Measurements from ENCODE around the gene F3. TPM values are rescaled to one million over a fixed set of nuclear protein-coding genes. Genes with fewer than 3 reads are reported as not detected.
A peak's percentile ranks its signal among the peaks of the same experiment; 100 is the strongest.

F3 gene
- polyA plus RNA-seq (2011; rRNA removed) = 52.6 and 95.2 TPM in 2 replicates
- 51.5 and 72.5 TPM in 2 replicates for polyA minus RNA-seq (2011; rRNA and poly(A)+ RNA removed)

DNA sequence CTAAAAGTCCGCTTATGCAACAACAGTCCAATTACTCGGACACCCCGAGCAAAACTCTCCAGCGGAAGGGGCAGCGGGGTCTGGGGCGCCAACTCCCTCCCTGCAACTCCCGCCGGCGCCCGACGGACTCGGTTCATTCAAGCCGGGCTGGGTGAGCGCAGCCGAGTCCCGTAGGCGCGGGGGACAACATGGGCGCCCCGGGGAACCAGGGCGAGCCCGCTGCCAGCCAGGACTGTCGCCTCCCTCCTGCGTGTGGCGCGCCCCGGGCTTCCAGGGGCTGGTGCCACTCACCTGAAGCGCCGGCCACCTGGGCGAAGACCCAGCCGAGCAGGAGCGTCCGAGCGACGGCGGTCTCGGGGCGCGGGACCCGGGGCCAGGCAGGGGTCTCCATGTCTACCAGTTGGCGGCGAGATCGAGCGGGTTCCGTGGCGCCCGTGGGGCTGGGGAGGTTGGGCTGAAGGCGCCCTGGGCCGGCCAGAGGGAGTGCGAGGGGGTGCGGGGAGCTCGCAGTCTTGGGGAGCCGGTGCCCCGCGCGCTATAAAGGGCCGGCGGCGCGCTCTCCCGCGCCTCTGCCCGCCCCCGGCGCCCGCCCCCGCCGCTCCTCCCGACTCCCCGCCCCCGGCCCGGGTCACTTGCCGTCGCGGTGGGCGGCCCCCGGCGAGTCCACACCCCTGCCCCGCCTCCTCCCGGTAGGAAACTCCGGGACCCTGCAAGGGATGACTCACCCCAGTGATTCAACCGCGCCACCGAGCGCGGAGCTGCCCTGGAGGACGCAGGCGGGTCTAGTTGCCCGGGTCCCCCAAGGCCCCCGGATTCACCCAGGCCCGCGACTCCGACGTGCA lies at the start of gene F3:
F3 (minus strand) TSS at position 514 of the 842 bp plus-strand sequence; CDS start at position 391, 123 bp downstream.
- Histone ChIP-seq H3K36me3 (ENCODE audit: control insufficient read depth, insufficient read depth, low read length) (peaks cover 4% of the 10 kb centered on the region), H3K4me3 (ENCODE audit: low read depth, low read length) (peak within 1 kb of the TSS; percentile 86), H3K27me3 (ENCODE audit: control insufficient read depth, insufficient read depth, low read length) (no peaks in the 10 kb centered on the region)
- ChIA-PET CTCF (interaction anchor here (0.6 to 1.9 kb wide), 11 partner anchors 12 to 265 kb away, joined by 3 to 6 read pairs (median 3); no protein-coding TSS in a partner anchor), POLR2A (interaction anchor here (0.6 to 2.1 kb wide), 4 partner anchors 28 to 172 kb away, joined by 3 to 6 read pairs (median 4); no protein-coding TSS in a partner anchor)
- DNase-seq (ENCODE audit: low read depth) = no peak
- TF ChIP-seq, protein P1, sequence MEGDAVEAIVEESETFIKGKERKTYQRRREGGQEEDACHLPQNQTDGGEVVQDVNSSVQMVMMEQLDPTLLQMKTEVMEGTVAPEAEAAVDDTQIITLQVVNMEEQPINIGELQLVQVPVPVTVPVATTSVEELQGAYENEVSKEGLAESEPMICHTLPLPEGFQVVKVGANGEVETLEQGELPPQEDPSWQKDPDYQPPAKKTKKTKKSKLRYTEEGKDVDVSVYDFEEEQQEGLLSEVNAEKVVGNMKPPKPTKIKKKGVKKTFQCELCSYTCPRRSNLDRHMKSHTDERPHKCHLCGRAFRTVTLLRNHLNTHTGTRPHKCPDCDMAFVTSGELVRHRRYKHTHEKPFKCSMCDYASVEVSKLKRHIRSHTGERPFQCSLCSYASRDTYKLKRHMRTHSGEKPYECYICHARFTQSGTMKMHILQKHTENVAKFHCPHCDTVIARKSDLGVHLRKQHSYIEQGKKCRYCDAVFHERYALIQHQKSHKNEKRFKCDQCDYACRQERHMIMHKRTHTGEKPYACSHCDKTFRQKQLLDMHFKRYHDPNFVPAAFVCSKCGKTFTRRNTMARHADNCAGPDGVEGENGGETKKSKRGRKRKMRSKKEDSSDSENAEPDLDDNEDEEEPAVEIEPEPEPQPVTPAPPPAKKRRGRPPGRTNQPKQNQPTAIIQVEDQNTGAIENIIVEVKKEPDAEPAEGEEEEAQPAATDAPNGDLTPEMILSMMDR (IDR thresholded peaks at IDR 0.05; ENCODE audit: insufficient read depth, low read depth, low read length) = peak; percentile 36; the same call in 1 of the 2 replicates

DNA sequence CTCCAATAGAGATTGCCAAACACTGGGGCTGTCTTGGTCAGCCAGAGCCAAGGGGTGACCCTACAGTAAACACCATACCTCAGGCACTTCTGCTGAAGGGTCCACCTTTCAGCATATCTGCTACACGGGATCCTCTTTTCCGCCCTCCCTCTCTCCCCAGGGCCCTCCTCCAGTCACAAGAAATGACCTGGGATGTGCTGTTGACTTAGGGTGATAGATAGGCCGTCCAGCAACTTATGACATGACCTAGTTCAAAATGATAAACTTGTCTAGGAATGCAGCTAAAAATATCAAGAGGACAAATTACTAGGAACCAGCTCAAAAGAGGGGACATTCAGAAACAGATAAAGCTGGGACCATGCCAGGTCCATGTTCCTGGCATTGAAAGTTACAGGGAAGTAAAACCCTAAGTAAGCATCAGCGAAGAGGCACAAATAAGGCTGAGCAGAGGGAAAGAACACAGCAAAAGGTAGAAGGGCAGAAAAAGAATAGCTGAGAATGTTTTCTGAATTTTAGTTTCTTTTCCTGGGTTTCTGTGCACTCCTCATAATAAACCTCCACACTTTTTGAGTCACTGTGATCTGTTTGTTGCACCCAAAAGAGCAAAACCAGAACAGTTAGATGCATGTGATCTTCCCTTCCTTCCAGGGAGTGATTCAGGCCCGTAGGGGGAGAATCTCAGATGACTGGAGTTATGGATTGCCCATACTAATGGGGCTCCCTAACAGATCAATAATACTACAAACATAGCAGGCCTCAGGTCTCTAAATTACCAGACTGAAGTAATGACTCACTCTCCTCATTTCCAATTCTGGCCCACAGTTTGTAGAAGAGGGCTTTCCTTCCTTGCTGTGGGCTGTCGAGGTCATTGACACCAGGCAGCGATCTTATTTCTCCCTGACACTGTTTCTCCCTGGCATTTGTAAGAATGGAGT lies 48.9 kb upstream of the F3 start:
- ChIA-PET POLR2A (no interaction called here), CTCF (no interaction called here)
- DNase-seq (ENCODE audit: low read depth) = no peak

DNA sequence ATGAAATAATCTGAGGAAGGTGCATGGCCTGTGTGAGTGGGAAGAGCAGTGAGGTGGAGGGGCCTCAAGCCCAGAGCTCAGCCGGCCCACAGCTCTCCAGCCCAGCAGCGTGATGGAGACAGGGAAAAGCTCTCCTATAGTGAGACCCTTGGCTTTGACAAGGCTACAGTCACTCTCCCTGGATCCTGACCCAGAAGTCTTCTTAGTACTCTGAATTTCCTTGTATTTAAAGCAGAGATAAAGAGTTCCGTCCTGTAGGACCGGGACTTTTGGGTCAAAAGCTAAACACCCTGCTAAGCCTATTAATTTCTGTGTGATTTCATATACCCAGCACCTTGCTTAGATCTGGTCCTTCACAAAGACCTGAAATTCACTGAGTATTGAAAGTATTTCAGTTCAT lies 48.2 kb upstream of the F3 start:
- no peaks in the 10 kb centered on the region for H3K27me3 ChIP-seq (ENCODE audit: control insufficient read depth, insufficient read depth, low read length)
- no peaks in the 10 kb centered on the region for H3K36me3 ChIP-seq (ENCODE audit: control insufficient read depth, insufficient read depth, low read length)
- H3K4me3 ChIP-seq (ENCODE audit: low read depth, low read length) = no peak overlapping the region
- ChIA-PET CTCF (no interaction called here), POLR2A (no interaction called here)
- no peak for DNase-seq (ENCODE audit: low read depth)
- TF ChIP-seq, protein P1 (IDR thresholded peaks at IDR 0.05; ENCODE audit: insufficient read depth, low read depth, low read length) = no peak

More for the DNA sequence above, 48.9 kb upstream of the F3 start:
- H3K4me3 ChIP-seq (ENCODE audit: low read depth, low read length) = no peak overlapping the region
- TF ChIP-seq, protein P1 (IDR thresholded peaks at IDR 0.05; ENCODE audit: insufficient read depth, low read depth, low read length) = no peak
- no peaks in the 10 kb centered on the region for H3K27me3 ChIP-seq (ENCODE audit: control insufficient read depth, insufficient read depth, low read length)
- H3K36me3 ChIP-seq (ENCODE audit: control insufficient read depth, insufficient read depth, low read length) = no peaks in the 10 kb centered on the region

DNA sequence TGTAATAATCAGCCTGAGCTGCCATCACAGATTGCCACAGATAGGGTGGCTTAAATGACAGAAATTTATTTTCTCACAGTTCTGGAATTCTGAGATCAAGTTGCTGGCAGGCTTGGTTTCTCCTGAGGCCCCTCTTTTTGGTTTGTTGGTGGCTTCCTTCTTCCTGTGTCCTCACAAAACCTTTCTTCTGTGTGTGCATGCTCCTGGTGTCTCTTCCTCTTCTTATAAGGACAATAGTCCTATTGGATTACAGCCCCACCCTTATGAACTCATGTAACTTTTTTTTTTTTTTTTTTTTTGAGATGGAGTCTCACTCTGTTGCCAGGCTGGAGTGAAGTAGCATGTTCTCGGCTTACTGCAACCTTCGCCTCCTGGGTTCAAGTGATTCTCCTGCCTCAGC lies 41.0 kb upstream of the F3 start:
- DNase-seq (ENCODE audit: low read depth) = no peak
- H3K27me3 ChIP-seq (ENCODE audit: control insufficient read depth, insufficient read depth, low read length) = no peaks in the 10 kb centered on the region
- CTCF ChIA-PET = interaction anchor here (0.7 to 1.1 kb wide), 2 partner anchors 11 to 220 kb away, joined by 3 read pairs; no protein-coding TSS in a partner anchor
- no peaks in the 10 kb centered on the region for H3K36me3 ChIP-seq (ENCODE audit: control insufficient read depth, insufficient read depth, low read length)
- POLR2A ChIA-PET = no interaction called here
- TF ChIP-seq, protein P1 (IDR thresholded peaks at IDR 0.05; ENCODE audit: insufficient read depth, low read depth, low read length) = no peak
- H3K4me3 ChIP-seq (ENCODE audit: low read depth, low read length) = no peak overlapping the region

Data from BJ (cell line).